Measurements from ENCODE around the gene UNC5C. TPM values are rescaled to one million over a fixed set of nuclear protein-coding genes. Genes with fewer than 3 reads are reported as not detected.
"Not testable (repeated sequence)": the region's sequence is repeated elsewhere in the genome, so short reads cannot be mapped to it uniquely, and the experiment has no call there.

UNC5C gene
- total and polyA plus RNA-seq, 8 donors = 0.13 to 14.3 (median 2.0) TPM

- no peak for TF ChIP-seq POLR2A (IDR thresholded peaks at IDR 0.05)
- TF ChIP-seq CTCF (IDR thresholded peaks at IDR 0.05) = no peak
- TF ChIP-seq POLR2AphosphoS5 (IDR thresholded peaks at IDR 0.05) = no peak
- no peak for TF ChIP-seq EP300 (IDR thresholded peaks at IDR 0.05)
- 64 to 72% (median 71%) methylated on average over 18 of the region's 18 CpGs for WGBS, 5 donors
- DNase-seq = peak in 1 of 2 donors; percentile 32
- intact Hi-C loops (cut with DNase I; ENCODE audit: low total_unique reads) = no loop called here
- Histone ChIP-seq H3K36me3 (peaks cover 0 to 13% (median 0%) of the 10 kb centered on the region in 4 donors), H3K27me3 (no peaks in the 10 kb centered on the region), H3K9me3 (no peaks in the 10 kb centered on the region), H3K4me3 (no peak overlapping the region), H3K27ac (no peak overlapping the region), H3K4me1 (no peaks in the 10 kb centered on the region)
Measured at GRCh38 chr4:95181243-95181995, 367.4 kb downstream of the UNC5C start.

- 69 to 85% (median 81%) methylated on average over 10 of the region's 10 CpGs for WGBS, 5 donors
- no peaks in the 10 kb centered on the region for H3K27me3 ChIP-seq
- no peak overlapping the region for H3K4me3 ChIP-seq
- intact Hi-C loops (cut with DNase I; ENCODE audit: low total_unique reads) = no loop called here
- H3K4me1 ChIP-seq = no peaks in the 10 kb centered on the region
- H3K36me3 ChIP-seq = peaks cover 0 to 13% (median 0%) of the 10 kb centered on the region in 4 donors
- no peak overlapping the region for H3K27ac ChIP-seq
- TF ChIP-seq POLR2AphosphoS5 (IDR thresholded peaks at IDR 0.05) (no peak), POLR2A (IDR thresholded peaks at IDR 0.05) (no peak), EP300 (IDR thresholded peaks at IDR 0.05) (no peak), CTCF (IDR thresholded peaks at IDR 0.05) (no peak)
- no peak for DNase-seq
- no peaks in the 10 kb centered on the region for H3K9me3 ChIP-seq
Measured at GRCh38 chr4:95180531-95181242, 368.1 kb downstream of the UNC5C start.

GRCh38 chr4:95178938-95179337 lies 369.8 kb downstream of the UNC5C start:
- DNase-seq = no peak
- intact Hi-C loops (cut with DNase I; ENCODE audit: low total_unique reads) = no loop called here
- no peaks in the 10 kb centered on the region for H3K27me3 ChIP-seq
- H3K4me1 ChIP-seq = no peaks in the 10 kb centered on the region
- WGBS, 5 donors = 75 to 89% (median 77%) methylated on average over 2 of the region's 2 CpGs
- H3K9me3 ChIP-seq = no peaks in the 10 kb centered on the region
- TF ChIP-seq CTCF (IDR thresholded peaks at IDR 0.05) = no peak
- no peak for TF ChIP-seq EP300 (IDR thresholded peaks at IDR 0.05)
- no peak overlapping the region for H3K4me3 ChIP-seq
- H3K36me3 ChIP-seq = peaks cover 0 to 13% (median 0%) of the 10 kb centered on the region in 4 donors
- no peak overlapping the region for H3K27ac ChIP-seq

GRCh38 chr4:95171377-95171776 lies 377.4 kb downstream of the UNC5C start:
- H3K36me3 ChIP-seq; DNase-seq; H3K4me1 ChIP-seq; intact Hi-C loops (cut with DNase I; ENCODE audit: low total_unique reads); H3K27ac ChIP-seq; H3K27me3 ChIP-seq; H3K4me3 ChIP-seq; H3K9me3 ChIP-seq: not testable (repeated sequence)
- WGBS, 5 donors = 87 to 100% (median 96%) methylated on average over 1 of the region's 3 CpGs

GRCh38 chr4:95170176-95170575 lies 378.6 kb downstream of the UNC5C start:
- WGBS, 5 donors = 85 to 93% (median 92%) methylated on average over 7 of the region's 7 CpGs
- intact Hi-C loops (cut with DNase I; ENCODE audit: low total_unique reads) = no loop called here
- H3K27ac ChIP-seq = no peak overlapping the region
- H3K36me3 ChIP-seq = no peaks in the 10 kb centered on the region
- no peak overlapping the region for H3K4me3 ChIP-seq
- DNase-seq = no peak
- H3K9me3 ChIP-seq = no peaks in the 10 kb centered on the region
- H3K27me3 ChIP-seq = no peaks in the 10 kb centered on the region
- TF ChIP-seq POLR2A (IDR thresholded peaks at IDR 0.05) = no peak
- no peak for TF ChIP-seq EP300 (IDR thresholded peaks at IDR 0.05)
- TF ChIP-seq POLR2AphosphoS5 (IDR thresholded peaks at IDR 0.05) = no peak
- no peak for TF ChIP-seq CTCF (IDR thresholded peaks at IDR 0.05)
- no peaks in the 10 kb centered on the region for H3K4me1 ChIP-seq
